Measurements from ENCODE around the gene AHNAK.

The AHNAK gene

GRCh38 chr11:62497132-62497801 is 49.3 kb downstream of the AHNAK start:
- DNase-seq (ENCODE audit: low read depth) = no peak

- no peak for DNase-seq (ENCODE audit: low read depth)
Measured at GRCh38 chr11:62496676-62497075, 49.9 kb downstream of the AHNAK start.

GRCh38 chr11:62494246-62494645 is 52.4 kb downstream of the AHNAK start:
- no peak for DNase-seq (ENCODE audit: low read depth)

GRCh38 chr11:62493801-62494200 is 52.8 kb downstream of the AHNAK start:
- DNase-seq (ENCODE audit: low read depth) = no peak

- no peak for DNase-seq (ENCODE audit: low read depth)
Measured at GRCh38 chr11:62492586-62492985, 54.0 kb downstream of the AHNAK start.

GRCh38 chr11:62491571-62492329 is 54.9 kb downstream of the AHNAK start:
- DNase-seq (ENCODE audit: low read depth) = no peak

GRCh38 chr11:62489204-62489603 is 57.4 kb downstream of the AHNAK start:
- DNase-seq (ENCODE audit: low read depth) = no peak

GRCh38 chr11:62487738-62488551 is 58.7 kb downstream of the AHNAK start:
- DNase-seq (ENCODE audit: low read depth) = no peak

GRCh38 chr11:62487136-62487535 is 59.5 kb downstream of the AHNAK start:
- DNase-seq (ENCODE audit: low read depth) = no peak

GRCh38 chr11:62484352-62484751 is 62.3 kb downstream of the AHNAK start:
- no peak for DNase-seq (ENCODE audit: low read depth)

- DNase-seq (ENCODE audit: low read depth) = no peak
Measured at GRCh38 chr11:62482753-62483152, 63.9 kb downstream of the AHNAK start.

- DNase-seq (ENCODE audit: low read depth) = no peak
Measured at GRCh38 chr11:62479631-62480201, 66.9 kb downstream of the AHNAK start.

- DNase-seq (ENCODE audit: low read depth) = no peak
Measured at GRCh38 chr11:62477927-62478326, 68.7 kb downstream of the AHNAK start.

- DNase-seq (ENCODE audit: low read depth) = no peak
Measured at GRCh38 chr11:62472063-62472884, 74.3 kb downstream of the AHNAK start.

- no peak for DNase-seq (ENCODE audit: low read depth)
Measured at GRCh38 chr11:62471603-62472002, 75.0 kb downstream of the AHNAK start.

- no peak for DNase-seq (ENCODE audit: low read depth)
Measured at GRCh38 chr11:62468577-62468976, 78.0 kb downstream of the AHNAK start.

GRCh38 chr11:62466444-62466843 is 80.2 kb downstream of the AHNAK start:
- no peak for DNase-seq (ENCODE audit: low read depth)

- DNase-seq (ENCODE audit: low read depth) = no peak
Measured at GRCh38 chr11:62464655-62465054, 82.0 kb downstream of the AHNAK start.

GRCh38 chr11:62463121-62463542 is 83.5 kb downstream of the AHNAK start:
- no peak for DNase-seq (ENCODE audit: low read depth)

GRCh38 chr11:62462508-62462892 is 84.1 kb downstream of the AHNAK start:
- DNase-seq (ENCODE audit: low read depth) = no peak

GRCh38 chr11:62461740-62462507 is 84.7 kb downstream of the AHNAK start:
- DNase-seq (ENCODE audit: low read depth) = no peak

All from CMK (cell line).